SJSA1 (cell line): ENCODE results near the gene ZNF436. TPM values are rescaled to one million over a fixed set of nuclear protein-coding genes. Genes with fewer than 3 reads are reported as not detected.

Experiments
- DNase-seq, 2 experiments: peaks; one replicate each; pipeline ENCODE4 v3.0.0-alpha.2; 2015 to 2020; ENCODE audit warnings: low spot score in 2 of 2, low read depth in 1 of 2
- H3K27ac ChIP-seq: fragments of 250-450 bp; sonication (Bioruptor Pico); 2 replicates; pipeline ENCODE4 v1.5.1; 2020; ENCODE audit warnings: mild to moderate bottlenecking, moderate library complexity
- H3K27me3 ChIP-seq: fragments of 250-450 bp; sonication (Bioruptor Pico); replicated peaks from 2 replicates; pipeline ENCODE4 v1.5.1; 2020; ENCODE audit warnings: mild to moderate bottlenecking, moderate library complexity
- H3K36me3 ChIP-seq: fragments of 250-450 bp; sonication (Bioruptor Pico); 2 replicates; pipeline ENCODE4 v1.5.1; 2020; ENCODE audit warnings: mild to moderate bottlenecking
- H3K4me1 ChIP-seq: fragments of 250-450 bp; sonication (Bioruptor Pico); replicated peaks from 2 replicates; pipeline ENCODE4 v1.6.1; 2021; ENCODE audit warnings: mild to moderate bottlenecking
- H3K4me3 ChIP-seq: fragments of 250-450 bp; sonication (Bioruptor Pico); 2 replicates; pipeline ENCODE4 v1.5.1; 2020; ENCODE audit warnings: mild to moderate bottlenecking
- H3K9me3 ChIP-seq: fragments of 250-450 bp; sonication (Bioruptor Pico); replicated peaks from 2 replicates; pipeline ENCODE4 v1.5.1; 2020; ENCODE audit warnings: mild to moderate bottlenecking
- total RNA-seq: library from RNA; depleted of rRNA; stranded (reverse); fragments of >200 nt; shearing (Covaris generic); gene quantifications from 2 replicates; pipeline ENCODE4 v1.2.3, GENCODE V29; 2014

ZNF436 gene
- total RNA-seq, 1 experiment from 2014 or later, result 13.7 TPM

GRCh38 chr1:23367451-23367790, 2.2 kb downstream of the ZNF436 start:
- Histone ChIP-seq H3K4me1 (peaks cover 20% of the 10 kb centered on the region), H3K9me3 (peaks cover 14% of the 10 kb centered on the region), H3K36me3 (peaks cover 51% of the 10 kb centered on the region), H3K4me3 (peak overlapping the region; percentile 63), H3K27ac (no peak overlapping the region), H3K27me3 (no peaks in the 10 kb centered on the region)
- DNase-seq, result no peak

DNA sequence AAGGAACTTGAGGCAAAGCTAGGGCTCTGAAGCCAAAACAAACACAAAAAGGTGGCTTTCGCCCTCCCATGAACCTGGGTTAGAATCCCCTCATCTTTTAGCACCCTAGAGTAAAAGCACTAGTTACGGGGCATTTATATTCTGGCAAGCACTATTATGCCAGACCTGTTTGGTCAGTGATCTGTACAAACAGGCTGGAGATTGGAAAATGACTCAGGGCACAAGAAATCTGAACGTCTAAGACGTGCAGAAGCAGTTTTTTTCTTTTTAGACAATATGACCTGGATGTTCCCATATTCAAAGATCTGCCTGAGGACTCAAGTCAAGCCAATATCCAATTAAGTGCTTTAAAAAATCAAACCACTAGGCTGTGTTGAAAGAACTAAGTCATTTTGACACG, 3.0 kb downstream of the ZNF436 start:
- no peaks in the 10 kb centered on the region for H3K27me3 ChIP-seq
- no peak overlapping the region for H3K27ac ChIP-seq
- peaks cover 22% of the 10 kb centered on the region for H3K9me3 ChIP-seq
- DNase-seq, result no peak
- peaks cover 59% of the 10 kb centered on the region for H3K36me3 ChIP-seq
- no peak overlapping the region for H3K4me3 ChIP-seq
- H3K4me1 ChIP-seq, result peaks cover 20% of the 10 kb centered on the region

DNA sequence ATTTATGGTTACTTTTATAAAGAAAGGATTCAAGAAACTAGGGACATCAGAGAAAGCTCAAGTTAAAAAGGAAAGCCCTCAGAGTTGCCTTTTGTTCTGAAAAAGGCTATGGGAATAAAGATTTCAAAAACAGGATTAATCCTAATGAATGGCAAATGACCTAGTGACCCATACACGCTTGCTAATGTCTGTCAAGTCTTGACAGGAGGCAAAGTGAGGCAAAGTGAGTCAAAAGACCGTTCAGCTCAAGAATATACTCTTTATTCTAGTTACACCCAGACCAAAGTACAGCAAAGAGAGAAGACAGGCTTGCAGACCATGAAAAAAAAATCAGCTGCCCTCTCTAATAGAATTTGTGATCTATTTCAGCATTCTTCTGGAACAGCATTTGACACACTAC, 3.5 kb downstream of the ZNF436 start:
- Histone ChIP-seq H3K27ac (no peak overlapping the region), H3K4me1 (peaks cover 17% of the 10 kb centered on the region), H3K36me3 (peaks cover 64% of the 10 kb centered on the region), H3K9me3 (peaks cover 27% of the 10 kb centered on the region), H3K4me3 (no peak overlapping the region), H3K27me3 (no peaks in the 10 kb centered on the region)
- DNase-seq, result no peak

DNA sequence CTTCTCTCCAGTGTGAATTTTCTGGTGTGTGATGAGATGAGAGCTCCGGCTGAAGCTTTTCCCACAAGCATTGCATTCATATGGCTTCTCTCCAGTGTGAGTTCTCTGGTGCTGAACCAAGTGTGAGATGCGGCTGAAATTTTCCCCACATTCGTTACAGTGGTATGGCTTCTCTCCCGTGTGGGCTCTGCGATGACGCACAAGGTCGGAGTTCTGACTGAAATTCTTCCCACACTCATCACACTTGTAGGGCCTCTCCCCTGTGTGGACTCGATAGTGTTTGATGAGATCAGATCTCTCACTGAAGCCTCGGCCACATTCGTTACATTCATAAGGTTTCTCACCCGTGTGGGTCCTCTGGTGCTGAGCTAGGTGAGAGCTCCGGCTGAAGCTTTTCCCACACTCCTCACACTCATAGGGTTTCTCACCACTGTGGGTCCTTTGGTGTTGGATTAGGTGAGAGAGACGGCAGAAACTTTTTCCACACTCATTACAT, 7.4 kb downstream of the ZNF436 start:
- Histone ChIP-seq H3K9me3 (peaks cover 52% of the 10 kb centered on the region), H3K4me1 (no peaks in the 10 kb centered on the region), H3K27me3 (no peaks in the 10 kb centered on the region), H3K4me3 (no peak overlapping the region), H3K36me3 (peaks cover 89% of the 10 kb centered on the region), H3K27ac (no peak overlapping the region)
- peak in 1 of 2 experiments; percentile 8 for DNase-seq

DNA sequence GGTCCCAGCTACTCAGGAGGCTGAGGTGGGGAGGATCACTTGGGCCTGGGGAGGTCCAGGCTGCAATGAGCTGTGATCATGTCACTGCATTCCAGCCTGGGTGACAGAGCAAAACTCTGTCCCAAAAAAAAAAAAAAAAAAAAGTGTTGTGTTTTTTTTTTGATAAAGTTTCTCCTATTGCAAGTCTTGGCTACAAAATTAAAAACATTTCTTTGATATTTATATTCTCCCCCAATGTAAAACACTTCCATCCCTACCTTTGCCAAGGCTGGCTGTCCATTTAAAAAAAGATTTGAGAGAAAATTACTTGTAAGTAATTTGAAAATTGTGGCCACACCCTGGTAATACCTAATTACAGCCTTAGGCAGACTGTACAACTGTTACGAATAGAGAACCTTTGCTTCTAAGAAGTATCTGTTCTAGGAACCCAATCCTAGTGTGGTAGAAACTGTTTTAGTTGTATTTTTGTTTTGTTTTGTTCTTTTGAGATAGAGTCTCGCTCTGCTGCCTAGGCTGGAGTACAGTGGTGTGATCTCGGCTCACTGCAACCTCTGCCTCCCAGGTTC, 11.2 kb downstream of the ZNF436 start:
- peaks cover 55% of the 10 kb centered on the region for H3K36me3 ChIP-seq
- DNase-seq, result no peak
- no peak overlapping the region for H3K4me3 ChIP-seq
- no peaks in the 10 kb centered on the region for H3K4me1 ChIP-seq
- H3K27me3 ChIP-seq, result no peaks in the 10 kb centered on the region
- H3K27ac ChIP-seq, result no peak overlapping the region
- peaks cover 46% of the 10 kb centered on the region for H3K9me3 ChIP-seq

DNA sequence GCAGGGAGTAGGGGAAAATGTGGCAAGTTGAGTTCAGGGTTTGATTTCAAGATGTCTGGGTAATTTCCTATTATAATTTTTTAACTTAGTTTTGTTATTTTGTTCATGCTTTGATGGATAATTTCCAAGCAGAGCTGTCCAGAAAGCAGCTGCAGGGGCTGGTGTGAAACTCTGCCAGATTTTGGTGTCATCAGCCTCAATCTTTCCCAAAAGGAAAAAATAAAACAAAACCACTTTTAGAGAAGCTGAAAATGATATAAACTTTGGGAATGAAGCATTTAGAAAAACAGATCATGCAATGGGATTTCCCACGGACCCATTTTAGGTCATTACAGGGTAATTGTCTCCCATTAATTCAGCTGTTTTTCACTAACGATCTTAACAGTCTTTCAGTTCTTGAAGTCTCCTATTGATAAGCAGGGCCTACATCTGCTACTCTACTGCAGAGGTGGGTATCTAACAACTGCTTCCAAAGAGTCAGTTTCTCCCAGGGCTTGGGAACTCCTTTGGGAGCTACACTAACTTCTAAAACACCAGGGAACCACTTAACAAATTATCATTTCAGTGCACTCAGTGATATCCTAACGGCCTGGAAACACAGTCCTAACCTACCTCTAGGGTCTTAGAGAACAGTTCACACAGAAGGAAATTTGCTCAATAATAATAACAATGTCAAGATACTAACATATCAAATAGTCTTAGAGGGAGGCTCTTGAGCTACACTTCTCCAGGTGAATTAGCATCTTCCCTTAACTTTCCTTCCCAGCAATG, 12.3 kb downstream of the ZNF436 start:
- no peak for DNase-seq
- no peak overlapping the region for H3K27ac ChIP-seq

DNA sequence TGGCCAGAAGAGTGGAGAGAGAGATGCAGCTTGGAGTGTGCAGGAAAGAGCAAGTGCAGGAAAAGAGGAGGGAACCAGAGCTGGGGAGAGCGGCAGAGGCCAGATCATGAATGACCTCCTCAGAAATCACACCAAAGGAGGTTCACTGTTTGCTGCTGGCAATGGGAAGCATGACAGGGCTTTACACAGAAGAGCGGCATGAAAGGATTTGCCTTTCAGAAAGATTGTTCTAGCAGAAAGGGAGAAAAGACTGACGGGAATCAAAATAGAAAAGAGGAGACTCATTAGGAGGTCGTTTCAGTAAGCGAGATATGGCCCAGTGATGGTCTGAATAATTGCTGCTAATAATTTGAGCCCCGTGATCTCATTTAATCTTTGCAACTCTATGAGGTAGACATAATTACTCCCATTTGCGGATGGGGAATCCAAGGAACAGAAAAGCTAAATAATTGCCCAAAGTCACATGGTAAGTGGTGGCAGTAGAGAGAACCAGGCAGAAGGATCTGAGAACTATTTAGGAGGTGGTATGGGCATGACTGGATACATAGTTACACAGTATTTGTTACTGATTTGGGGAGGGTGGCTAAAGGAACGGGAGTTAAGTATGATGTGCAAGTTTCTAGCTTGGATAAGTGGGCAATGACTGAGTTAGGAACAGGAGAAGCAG, 13.0 kb downstream of the ZNF436 start:
- no peaks in the 10 kb centered on the region for H3K27me3 ChIP-seq
- DNase-seq, result no peak
- peaks cover 37% of the 10 kb centered on the region for H3K36me3 ChIP-seq
- peaks cover 30% of the 10 kb centered on the region for H3K9me3 ChIP-seq
- H3K27ac ChIP-seq, result no peak overlapping the region
- no peaks in the 10 kb centered on the region for H3K4me1 ChIP-seq
- H3K4me3 ChIP-seq, result no peak overlapping the region

More for the DNA sequence above, 12.3 kb downstream of the ZNF436 start:
- Histone ChIP-seq H3K9me3 (peaks cover 37% of the 10 kb centered on the region), H3K4me3 (no peak overlapping the region), H3K36me3 (peaks cover 44% of the 10 kb centered on the region), H3K27me3 (no peaks in the 10 kb centered on the region), H3K4me1 (no peaks in the 10 kb centered on the region)

- no peak for DNase-seq
- H3K27me3 ChIP-seq, result no peaks in the 10 kb centered on the region
- no peak overlapping the region for H3K4me3 ChIP-seq
- H3K4me1 ChIP-seq, result no peaks in the 10 kb centered on the region
- H3K27ac ChIP-seq, result no peak overlapping the region
- H3K36me3 ChIP-seq, result peaks cover 14% of the 10 kb centered on the region
- peaks cover 8% of the 10 kb centered on the region for H3K9me3 ChIP-seq
Observed at GRCh38 chr1:23354245-23354644, 15.4 kb downstream of the ZNF436 start.

DNA sequence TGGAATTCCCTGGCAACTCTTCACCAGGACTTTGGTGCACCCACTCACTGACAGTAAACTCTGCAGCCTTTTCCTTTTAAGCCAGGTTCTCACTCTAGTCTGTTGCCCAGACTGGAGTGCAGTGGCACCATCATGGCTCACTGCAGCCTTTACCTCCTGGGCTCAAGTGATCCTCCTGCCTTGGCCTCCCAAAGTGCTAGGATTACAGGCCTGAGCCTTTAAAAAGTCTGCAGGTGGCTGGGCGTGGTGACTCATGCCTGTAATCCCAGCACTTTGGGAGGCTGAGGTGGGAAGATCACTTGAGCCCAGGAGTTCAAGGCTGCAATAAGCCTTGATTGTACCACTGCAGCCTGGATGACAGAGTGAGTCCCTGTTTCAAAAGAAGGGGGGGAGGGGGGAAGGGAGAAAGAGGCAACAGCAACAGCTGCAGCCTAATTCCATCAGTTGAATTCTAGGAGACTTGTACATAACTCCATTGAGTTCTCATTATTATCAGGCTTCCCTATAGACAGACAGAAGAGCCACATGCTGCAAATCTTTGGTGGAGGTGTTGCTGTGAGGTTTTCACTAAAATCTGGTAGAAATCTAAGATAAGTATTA, 17.4 kb downstream of the ZNF436 start:
- Histone ChIP-seq H3K9me3 (no peaks in the 10 kb centered on the region), H3K27ac (no peak overlapping the region), H3K4me1 (no peaks in the 10 kb centered on the region), H3K27me3 (no peaks in the 10 kb centered on the region), H3K4me3 (no peak overlapping the region), H3K36me3 (no peaks in the 10 kb centered on the region)
- DNase-seq, result no peak

GRCh38 chr1:23345920-23346319, 23.7 kb downstream of the ZNF436 start:
- DNase-seq, result no peak
- no peak overlapping the region for H3K27ac ChIP-seq
- no peaks in the 10 kb centered on the region for H3K9me3 ChIP-seq
- H3K27me3 ChIP-seq, result no peaks in the 10 kb centered on the region
- H3K4me3 ChIP-seq, result no peak overlapping the region
- peaks cover 24% of the 10 kb centered on the region for H3K36me3 ChIP-seq
- H3K4me1 ChIP-seq, result peaks cover 23% of the 10 kb centered on the region

GRCh38 chr1:23344987-23345472, 24.6 kb downstream of the ZNF436 start:
- Histone ChIP-seq H3K4me3 (peak overlapping the region; percentile 82), H3K4me1 (peaks cover 32% of the 10 kb centered on the region), H3K27me3 (no peaks in the 10 kb centered on the region), H3K27ac (peak overlapping the region; percentile 82), H3K36me3 (peaks cover 33% of the 10 kb centered on the region), H3K9me3 (no peaks in the 10 kb centered on the region)
- no peak for DNase-seq

DNA sequence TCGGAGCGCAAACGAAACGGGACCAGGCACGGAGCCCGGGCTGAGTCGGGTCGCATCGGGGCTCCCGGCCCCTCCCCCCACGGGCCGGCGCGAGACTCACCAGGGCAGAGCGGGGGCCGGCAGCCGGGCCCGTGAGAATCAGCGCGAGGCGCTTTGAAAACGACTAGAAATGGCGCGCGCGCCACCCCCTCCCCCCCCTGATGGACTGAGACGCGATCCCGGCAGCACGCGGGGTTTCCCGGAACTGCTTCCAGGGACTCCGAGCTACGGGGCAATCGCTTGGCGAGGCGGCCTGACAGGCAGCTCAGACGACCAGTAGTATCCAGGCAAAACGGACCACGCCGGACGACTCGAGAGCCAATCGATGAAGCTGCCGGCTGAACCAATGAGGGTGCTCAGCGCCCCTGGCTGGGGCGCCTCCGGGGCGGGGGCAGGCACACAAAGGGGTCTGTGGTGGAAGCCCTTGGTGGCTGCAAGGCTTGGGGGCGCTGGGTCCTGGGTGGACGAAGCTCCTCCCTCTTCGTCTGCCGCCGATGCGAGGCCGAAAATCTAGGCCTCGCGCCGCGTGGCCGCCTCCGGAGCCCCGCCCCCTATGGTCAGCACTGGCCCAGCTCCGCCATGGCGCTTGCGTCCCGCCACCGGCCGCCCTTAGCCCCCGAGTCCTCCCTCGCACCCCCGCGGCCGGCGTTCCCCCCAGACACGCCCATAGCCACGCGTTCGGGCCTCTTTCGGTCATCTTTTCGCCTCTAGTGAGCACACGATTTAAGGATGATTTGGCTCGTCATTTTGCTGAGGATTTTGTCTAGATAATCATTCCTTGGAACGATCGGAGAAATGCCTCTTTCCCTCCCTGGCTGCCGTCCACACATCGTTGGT, 25.3 kb downstream of the ZNF436 start, which contains the start of gene HNRNPR:
Gene HNRNPR, minus strand, starts transcription at position 174 of the 876 bp plus-strand sequence. CDS start 3,276 bp downstream, outside the sequence.
- H3K9me3 ChIP-seq, result no peaks in the 10 kb centered on the region
- H3K4me3 ChIP-seq, result peak within 1 kb of the TSS; percentile 82
- H3K4me1 ChIP-seq, result peaks cover 32% of the 10 kb centered on the region
- DNase-seq, result peak; percentile 99 to 100
- H3K27ac ChIP-seq, result peak within 1 kb of the TSS; percentile 98
- no peaks in the 10 kb centered on the region for H3K27me3 ChIP-seq
- peaks cover 39% of the 10 kb centered on the region for H3K36me3 ChIP-seq
